HG03159 (cell line): ENCODE measurements around the gene SMYD2.

Source experiments
- ATAC-seq: cut with Tn5 transposase; IDR thresholded peaks from one replicate; pipeline ENCODE4 v1.9.1; 2021; ENCODE audit warnings: mild to moderate bottlenecking, moderate library complexity; ENCODE audit not compliant: unreplicated experiment

Gene SMYD2

GRCh38 chr1:214327514-214327913, 46.6 kb downstream of the SMYD2 start:
- ATAC-seq: no peak

GRCh38 chr1:214328770-214329469, 48.0 kb downstream of the SMYD2 start:
- ATAC-seq: peak; percentile 90

- no peak for ATAC-seq
These were observed 48.7 kb downstream of the SMYD2 start for GRCh38 chr1:214329470-214330220.

- no peak for ATAC-seq
These were observed 49.3 kb downstream of the SMYD2 start for GRCh38 chr1:214330222-214330621.

- ATAC-seq: no peak
These were observed 49.8 kb downstream of the SMYD2 start for GRCh38 chr1:214330715-214331114.

- ATAC-seq: no peak
These were observed 50.2 kb downstream of the SMYD2 start for GRCh38 chr1:214331180-214331579.

GRCh38 chr1:214331827-214332423, 51.0 kb downstream of the SMYD2 start:
- no peak for ATAC-seq

GRCh38 chr1:214332946-214333798, 52.2 kb downstream of the SMYD2 start:
- ATAC-seq: no peak

GRCh38 chr1:214335567-214335966, 54.6 kb downstream of the SMYD2 start:
- ATAC-seq: no peak

GRCh38 chr1:214337015-214337414, 56.1 kb downstream of the SMYD2 start:
- no peak for ATAC-seq

- ATAC-seq: no peak
These were observed 56.6 kb downstream of the SMYD2 start for GRCh38 chr1:214337511-214337910.

GRCh38 chr1:214338212-214338611, 57.3 kb downstream of the SMYD2 start:
- ATAC-seq: no peak

GRCh38 chr1:214341459-214341858, 60.5 kb downstream of the SMYD2 start:
- ATAC-seq: no peak

- ATAC-seq: no peak
These were observed 61.0 kb downstream of the SMYD2 start for GRCh38 chr1:214341932-214342331.

- no peak for ATAC-seq
These were observed 61.6 kb downstream of the SMYD2 start for GRCh38 chr1:214342525-214342924.

- no peak for ATAC-seq
These were observed 63.9 kb downstream of the SMYD2 start for GRCh38 chr1:214344897-214345296.

- no peak for ATAC-seq
These were observed 68.0 kb downstream of the SMYD2 start for GRCh38 chr1:214349008-214349407.

GRCh38 chr1:214349781-214350180, 68.8 kb downstream of the SMYD2 start:
- ATAC-seq: no peak

- ATAC-seq: no peak
These were observed 70.8 kb downstream of the SMYD2 start for GRCh38 chr1:214351551-214352277.

GRCh38 chr1:214352838-214353237, 71.9 kb downstream of the SMYD2 start:
- ATAC-seq: no peak
